ENCODE measurements around the gene ADAMTS19. TPM values are rescaled to one million over a fixed set of nuclear protein-coding genes. Genes with fewer than 3 reads are reported as not detected.
"Not testable (repeated sequence)": the region's sequence is repeated elsewhere in the genome, so short reads cannot be mapped to it uniquely, and the experiment has no call there.

The ADAMTS19 gene
- total and polyA plus RNA-seq, 8 donors, result 0.12 to 1.7 (median 0.35) TPM

- Histone ChIP-seq H3K4me1 (no peaks in the 10 kb centered on the region), H3K9me3 (peaks cover 0 to 13% of the 10 kb centered on the region in 2 donors), H3K27me3 (no peaks in the 10 kb centered on the region), H3K27ac (no peak overlapping the region), H3K36me3 (no peaks in the 10 kb centered on the region), H3K4me3 (no peak overlapping the region)
- ATAC-seq (no peak), DNase-seq (no peak)
- intact Hi-C loops (cut with DNase I), result no loop called here
- TF ChIP-seq, protein P1, sequence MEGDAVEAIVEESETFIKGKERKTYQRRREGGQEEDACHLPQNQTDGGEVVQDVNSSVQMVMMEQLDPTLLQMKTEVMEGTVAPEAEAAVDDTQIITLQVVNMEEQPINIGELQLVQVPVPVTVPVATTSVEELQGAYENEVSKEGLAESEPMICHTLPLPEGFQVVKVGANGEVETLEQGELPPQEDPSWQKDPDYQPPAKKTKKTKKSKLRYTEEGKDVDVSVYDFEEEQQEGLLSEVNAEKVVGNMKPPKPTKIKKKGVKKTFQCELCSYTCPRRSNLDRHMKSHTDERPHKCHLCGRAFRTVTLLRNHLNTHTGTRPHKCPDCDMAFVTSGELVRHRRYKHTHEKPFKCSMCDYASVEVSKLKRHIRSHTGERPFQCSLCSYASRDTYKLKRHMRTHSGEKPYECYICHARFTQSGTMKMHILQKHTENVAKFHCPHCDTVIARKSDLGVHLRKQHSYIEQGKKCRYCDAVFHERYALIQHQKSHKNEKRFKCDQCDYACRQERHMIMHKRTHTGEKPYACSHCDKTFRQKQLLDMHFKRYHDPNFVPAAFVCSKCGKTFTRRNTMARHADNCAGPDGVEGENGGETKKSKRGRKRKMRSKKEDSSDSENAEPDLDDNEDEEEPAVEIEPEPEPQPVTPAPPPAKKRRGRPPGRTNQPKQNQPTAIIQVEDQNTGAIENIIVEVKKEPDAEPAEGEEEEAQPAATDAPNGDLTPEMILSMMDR (IDR thresholded peaks at IDR 0.05), result no peak
Measured at GRCh38 chr5:129413570-129413969, 46.5 kb upstream of the ADAMTS19 start.

DNA sequence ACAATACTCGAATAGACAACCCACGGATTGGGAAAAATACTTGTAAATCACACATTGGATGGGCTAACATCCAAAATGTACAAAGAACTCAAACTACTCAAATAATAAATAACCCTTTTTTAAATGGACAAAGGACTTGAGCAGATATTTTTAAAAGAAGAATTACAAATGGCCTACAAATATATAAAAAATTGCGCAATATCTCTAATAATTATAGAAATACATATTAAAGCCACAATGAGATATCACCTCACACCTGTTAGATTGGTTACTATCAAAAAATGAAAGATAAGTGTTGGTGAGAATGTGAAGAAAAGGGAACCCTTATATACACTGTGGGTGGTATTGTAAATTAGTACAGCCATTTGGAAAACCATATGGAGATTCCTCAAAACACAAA, 40.8 kb upstream of the ADAMTS19 start:
- Histone ChIP-seq H3K27ac (no peak overlapping the region), H3K36me3 (no peaks in the 10 kb centered on the region), H3K9me3 (peaks cover 0 to 9% of the 10 kb centered on the region in 2 donors), H3K4me3 (no peak overlapping the region), H3K27me3 (no peaks in the 10 kb centered on the region), H3K4me1 (no peaks in the 10 kb centered on the region)
- intact Hi-C loops (cut with DNase I), result no loop called here
- TF ChIP-seq, protein P1 (IDR thresholded peaks at IDR 0.05), result no peak
- ATAC-seq (no peak), DNase-seq (no peak)

GRCh38 chr5:129425031-129425430, 35.1 kb upstream of the ADAMTS19 start:
- Histone ChIP-seq H3K4me3 (no peak overlapping the region), H3K27ac (no peak overlapping the region), H3K9me3 (peaks cover 0 to 6% of the 10 kb centered on the region in 2 donors), H3K27me3 (no peaks in the 10 kb centered on the region), H3K36me3 (no peaks in the 10 kb centered on the region), H3K4me1 (no peaks in the 10 kb centered on the region)
- TF ChIP-seq, protein P1 (IDR thresholded peaks at IDR 0.05), result no peak
- DNase-seq, result no peak
- ATAC-seq, result no peak
- intact Hi-C loops (cut with DNase I), result no loop called here

GRCh38 chr5:129426071-129426470, 34.0 kb upstream of the ADAMTS19 start:
- Histone ChIP-seq H3K4me3 (no peak overlapping the region), H3K36me3 (no peaks in the 10 kb centered on the region), H3K27me3 (no peaks in the 10 kb centered on the region), H3K9me3 (peaks cover 0 to 6% of the 10 kb centered on the region in 2 donors), H3K4me1 (no peaks in the 10 kb centered on the region), H3K27ac (no peak overlapping the region)
- DNase-seq, result no peak
- intact Hi-C loops (cut with DNase I), result no loop called here
- no peak for ATAC-seq
- TF ChIP-seq, protein P1 (IDR thresholded peaks at IDR 0.05), result no peak

DNA sequence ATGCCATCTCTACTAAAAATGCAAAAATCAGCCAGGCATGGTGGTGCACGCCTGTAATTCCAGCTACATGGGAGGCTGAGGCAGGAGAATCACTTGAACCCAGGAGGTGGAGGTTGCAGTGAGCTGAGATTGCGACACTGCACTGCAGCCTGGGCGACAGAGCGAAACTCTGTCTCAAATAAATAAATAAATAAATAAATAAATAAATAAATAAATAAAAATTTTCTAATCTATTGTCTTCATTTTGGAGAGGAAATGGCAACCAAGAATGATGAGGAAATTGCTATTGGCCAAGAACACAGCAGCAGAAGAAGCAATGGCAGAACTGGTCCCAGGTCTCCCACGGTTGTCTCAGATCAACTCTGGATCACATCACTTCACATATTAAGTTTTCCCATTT, 31.5 kb upstream of the ADAMTS19 start:
- H3K27ac ChIP-seq; H3K4me3 ChIP-seq; intact Hi-C loops (cut with DNase I); ATAC-seq; H3K27me3 ChIP-seq; DNase-seq; H3K4me1 ChIP-seq; H3K9me3 ChIP-seq; H3K36me3 ChIP-seq: not testable (repeated sequence)

GRCh38 chr5:129431406-129431805, 28.7 kb upstream of the ADAMTS19 start:
- H3K4me1 ChIP-seq, result no peaks in the 10 kb centered on the region
- TF ChIP-seq, protein P1 (IDR thresholded peaks at IDR 0.05), result no peak
- H3K4me3 ChIP-seq, result no peak overlapping the region
- intact Hi-C loops (cut with DNase I), result no loop called here
- DNase-seq, result no peak
- no peaks in the 10 kb centered on the region for H3K27me3 ChIP-seq
- H3K27ac ChIP-seq, result no peak overlapping the region
- ATAC-seq, result no peak
- H3K9me3 ChIP-seq, result peaks cover 0 to 6% of the 10 kb centered on the region in 2 donors
- H3K36me3 ChIP-seq, result no peaks in the 10 kb centered on the region
